ENCODE data around the gene SLC35E2B.

Gene SLC35E2B

DNA sequence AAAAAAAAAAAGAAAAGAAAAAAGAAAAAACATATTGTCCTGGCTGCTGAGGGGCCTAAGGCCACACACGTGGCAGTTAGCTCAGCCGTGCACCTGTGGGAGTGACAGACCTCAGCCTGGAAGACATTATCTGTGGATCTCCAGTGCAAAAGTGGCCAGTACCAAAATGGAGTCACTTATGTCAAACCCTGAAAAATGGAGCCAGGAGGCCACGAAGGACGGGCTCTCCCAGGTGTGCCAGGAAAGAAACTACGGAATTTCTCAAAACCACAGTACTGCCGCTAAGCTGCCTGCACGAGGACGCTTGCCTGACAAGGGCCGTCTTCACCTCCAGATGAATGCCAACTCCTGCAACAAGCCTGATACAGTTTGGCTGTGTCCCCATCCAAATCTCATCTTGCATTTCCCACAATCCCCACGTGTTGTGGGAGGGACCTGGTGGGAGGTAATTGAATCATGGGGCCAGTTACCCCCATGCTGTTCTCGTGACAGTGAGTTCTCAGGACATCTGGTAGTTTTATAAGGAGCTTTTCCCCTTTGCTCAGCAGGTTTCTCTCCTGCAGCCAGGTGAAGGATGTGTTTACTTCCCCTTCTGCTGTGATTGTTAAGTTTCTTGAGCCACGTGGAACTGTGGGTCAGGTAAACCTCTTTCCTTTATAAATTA, 82.6 kb downstream of the SLC35E2B start:
- no peak for DNase-seq (ENCODE audit: low spot score)

Measured in hematopoietic multipotent progenitor cell treated with erythropoietin and hydrocortisone succinate and interleukin-3 and kit ligand, for 17 days (in vitro differentiated cells).